Brain microvascular endothelial cell (primary cell): Measurements from ENCODE around the gene NAPEPLD.
"Not testable (repeated sequence)": the region's sequence is repeated elsewhere in the genome, so short reads cannot be mapped to it uniquely, and the experiment has no call there.

ENCODE experiments used
- DNase-seq: peaks from one replicate; pipeline ENCODE4 v3.0.0-alpha.2; 2020
- H3K27ac ChIP-seq: fragments of 250-450 bp; sonication (Bioruptor Pico); 2 replicates; pipeline ENCODE4 v1.5.1; 2020; ENCODE audit warnings: mild to moderate bottlenecking, moderate library complexity
- H3K27me3 ChIP-seq: fragments of 250-450 bp; sonication (Bioruptor Pico); replicated peaks from 2 replicates; pipeline ENCODE4 v1.5.1; 2020; ENCODE audit warnings: mild to moderate bottlenecking
- H3K36me3 ChIP-seq: fragments of 250-450 bp; sonication (Bioruptor Pico); replicated peaks from 2 replicates; pipeline ENCODE4 v1.5.1; 2020; ENCODE audit warnings: mild to moderate bottlenecking
- H3K4me3 ChIP-seq: 2 replicates; pipeline ENCODE4 v1.5.1; 2011; ENCODE audit warnings: low read depth, mild to moderate bottlenecking, control low read depth, low read length, moderate library complexity
- CTCF ChIP-seq: IDR thresholded peaks from 2 replicates; pipeline ENCODE4 v1.5.1; 2011; ENCODE audit warnings: low read depth, mild to moderate bottlenecking, moderate library complexity, low read length, control low read depth, inconsistent platforms; ENCODE audit errors: missing control alignments
- in situ Hi-C: cut with HindIII; loops from 2 replicates; pipeline ENCODE4 v1.10.0; 2017; ENCODE audit warnings: low sequenced_read_pairs, low pct_ligation_motif_present

NAPEPLD gene

GRCh38 chr7:103106005-103106702 lies 42.7 kb downstream of the NAPEPLD start:
- in situ Hi-C loops, result no loop called here
- no peak for DNase-seq

GRCh38 chr7:103101543-103101942 lies 47.4 kb downstream of the NAPEPLD start:
- DNase-seq, result no peak
- no peak overlapping the region for H3K4me3 ChIP-seq
- no peak for TF ChIP-seq CTCF
- H3K27ac ChIP-seq, result no peak overlapping the region
- H3K27me3 ChIP-seq, result no peaks in the 10 kb centered on the region
- in situ Hi-C loops, result no loop called here
- H3K36me3 ChIP-seq, result peaks cover 8% of the 10 kb centered on the region

More at GRCh38 chr7:103106005-103106702, 42.7 kb downstream of the NAPEPLD start:
- H3K27me3 ChIP-seq, result no peaks in the 10 kb centered on the region
- no peak for TF ChIP-seq CTCF
- no peak overlapping the region for H3K4me3 ChIP-seq
- H3K36me3 ChIP-seq, result no peaks in the 10 kb centered on the region
- no peak overlapping the region for H3K27ac ChIP-seq

DNA sequence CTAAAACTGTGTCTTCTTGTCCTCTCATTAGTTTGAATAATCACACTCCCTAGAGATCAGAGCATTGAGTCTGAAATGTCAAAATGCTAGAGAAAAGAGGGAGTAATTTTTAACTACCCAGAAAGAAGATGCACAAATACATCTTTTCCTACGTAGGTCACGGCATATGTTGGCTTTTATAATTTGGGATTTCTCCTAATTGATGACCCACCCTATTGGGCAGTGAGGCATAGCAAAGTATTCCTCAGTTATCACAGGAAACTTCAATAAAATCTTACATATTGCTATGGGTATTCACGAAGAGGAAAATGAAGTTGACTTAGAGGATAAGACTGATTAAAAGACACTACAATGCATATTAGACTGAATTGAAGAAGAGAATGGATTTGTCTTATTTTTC lies 48.6 kb downstream of the NAPEPLD start:
- DNase-seq, result no peak
- Histone ChIP-seq H3K4me3 (no peak overlapping the region), H3K36me3 (peaks cover 8% of the 10 kb centered on the region), H3K27ac (no peak overlapping the region), H3K27me3 (no peaks in the 10 kb centered on the region)
- no peak for TF ChIP-seq CTCF
- in situ Hi-C loops, result no loop called here

DNA sequence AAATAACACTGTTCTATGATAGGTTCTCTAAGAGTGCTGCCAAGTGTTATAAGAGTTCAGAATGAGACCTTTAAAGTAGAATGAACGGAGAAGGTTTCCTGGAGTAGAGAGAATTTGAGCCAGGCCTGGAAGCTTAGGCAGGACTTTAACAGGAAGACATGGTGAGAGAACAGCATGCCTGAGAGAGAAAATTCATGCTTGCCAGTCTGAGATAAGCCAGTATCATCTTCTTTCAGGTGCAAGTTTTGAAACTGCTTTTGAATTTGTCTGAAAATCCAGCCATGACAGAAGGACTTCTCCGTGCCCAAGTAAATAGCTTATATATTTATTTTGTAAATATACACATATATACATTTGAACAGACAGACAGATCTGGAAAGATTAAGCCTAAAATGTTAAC lies 51.9 kb downstream of the NAPEPLD start:
- in situ Hi-C loops, result no loop called here
- peaks cover 13% of the 10 kb centered on the region for H3K36me3 ChIP-seq
- H3K4me3 ChIP-seq, result no peak overlapping the region
- no peak for TF ChIP-seq CTCF
- H3K27ac ChIP-seq, result no peak overlapping the region
- no peak for DNase-seq
- no peaks in the 10 kb centered on the region for H3K27me3 ChIP-seq

GRCh38 chr7:103095558-103095957 lies 53.3 kb downstream of the NAPEPLD start:
- H3K36me3 ChIP-seq, result peaks cover 13% of the 10 kb centered on the region
- in situ Hi-C loops, result not testable (repeated sequence)

GRCh38 chr7:103094102-103094501 lies 54.8 kb downstream of the NAPEPLD start:
- no peak overlapping the region for H3K27ac ChIP-seq
- in situ Hi-C loops, result no loop called here
- TF ChIP-seq CTCF, result no peak
- H3K4me3 ChIP-seq, result no peak overlapping the region
- no peaks in the 10 kb centered on the region for H3K27me3 ChIP-seq
- DNase-seq, result no peak
- peaks cover 16% of the 10 kb centered on the region for H3K36me3 ChIP-seq

More at GRCh38 chr7:103095558-103095957, 53.3 kb downstream of the NAPEPLD start:
- H3K27ac ChIP-seq, DNase-seq, H3K4me3 ChIP-seq, H3K27me3 ChIP-seq: not testable (repeated sequence)
